T follicular helper cell (primary cell): ENCODE measurements around the gene DLG1.
A peak's percentile ranks its signal among the peaks of the same experiment; 100 is the strongest.

Experiments used
- DNase-seq: peaks from one replicate; pipeline ENCODE4 v3.0.0-alpha.2; 2020; ENCODE audit warnings: low read depth

DLG1 gene

GRCh38 chr3:197317250-197317963, 19.0 kb upstream of the DLG1 start:
- no peak for DNase-seq

GRCh38 chr3:197312431-197312830, 14.0 kb upstream of the DLG1 start:
- DNase-seq: no peak

- DNase-seq: no peak
Observed at GRCh38 chr3:197311591-197311990, 13.2 kb upstream of the DLG1 start.

- no peak for DNase-seq
Observed at GRCh38 chr3:197309528-197310361, 11.3 kb upstream of the DLG1 start.

GRCh38 chr3:197308591-197308990, 10.2 kb upstream of the DLG1 start:
- no peak for DNase-seq

GRCh38 chr3:197306374-197307086, 8.1 kb upstream of the DLG1 start:
- DNase-seq: no peak

- no peak for DNase-seq
Observed at GRCh38 chr3:197305854-197306253, 7.4 kb upstream of the DLG1 start.

GRCh38 chr3:197303452-197303851, 5.0 kb upstream of the DLG1 start:
- DNase-seq: no peak

GRCh38 chr3:197302696-197303341, 4.4 kb upstream of the DLG1 start:
- DNase-seq: no peak

GRCh38 chr3:197302033-197302432, 3.6 kb upstream of the DLG1 start:
- DNase-seq: no peak

GRCh38 chr3:197300361-197300760, 1.9 kb upstream of the DLG1 start:
- no peak for DNase-seq

GRCh38 chr3:197298945-197299854, 788 bp upstream of the DLG1 start:
- peak; percentile 4 for DNase-seq

- DNase-seq: peak; percentile 83
Observed at GRCh38 chr3:197297476-197298340, 704 bp downstream of the DLG1 start.

- DNase-seq: no peak
Observed at GRCh38 chr3:197297002-197297401, 1.4 kb downstream of the DLG1 start.

- no peak for DNase-seq
Observed at GRCh38 chr3:197296545-197296944, 1.9 kb downstream of the DLG1 start.

- DNase-seq: no peak
Observed at GRCh38 chr3:197295871-197296270, 2.5 kb downstream of the DLG1 start.

- DNase-seq: no peak
Observed at GRCh38 chr3:197293605-197294237, 4.7 kb downstream of the DLG1 start.

GRCh38 chr3:197292648-197293047, 5.8 kb downstream of the DLG1 start:
- no peak for DNase-seq

GRCh38 chr3:197292083-197292646, 6.2 kb downstream of the DLG1 start:
- no peak for DNase-seq
